Right ventricle myocardium inferior (tissue), 1 donor: Measurements from ENCODE around the gene SRSF5. TPM values are rescaled to one million over a fixed set of nuclear protein-coding genes. Genes with fewer than 3 reads are reported as not detected.

Experiments
- total RNA-seq: library from RNA; stranded (reverse); fragmentation: NEBNext Ultra II Directional; extraction: Animal tissue kit (Norgen Biotek cat#: 25700); gene quantifications from one replicate; pipeline ENCODE4 v1.2.1, GENCODE V29; 2021
- donor health status: DM: no; HTN: yes; CAD: no; lungs with severe emphysema.

Gene SRSF5
- total RNA-seq, 1 donor from 2014 or later, result 120 TPM

Other genes with a start within 250 kb of the SRSF5 start
- gene CCDC177, start 192.3 kb upstream of the SRSF5 start, total RNA-seq, result not detected
- 22.4 TPM for gene SUSD6, start 155.5 kb upstream of the SRSF5 start, total RNA-seq
- not detected for gene SLC10A1, start 30.1 kb downstream of the SRSF5 start, total RNA-seq
- 1.2 TPM for gene SMOC1, start 112.3 kb downstream of the SRSF5 start, total RNA-seq